Right forelimb (tissue), 1 donor: ENCODE measurements around the gene SDF4.
A peak's percentile ranks its signal among the peaks of the same experiment; 100 is the strongest.

Experiments
- DNase-seq: peaks from one replicate; pipeline ENCODE4 v3.0.0-alpha.2; 2018

Gene SDF4, protein sequence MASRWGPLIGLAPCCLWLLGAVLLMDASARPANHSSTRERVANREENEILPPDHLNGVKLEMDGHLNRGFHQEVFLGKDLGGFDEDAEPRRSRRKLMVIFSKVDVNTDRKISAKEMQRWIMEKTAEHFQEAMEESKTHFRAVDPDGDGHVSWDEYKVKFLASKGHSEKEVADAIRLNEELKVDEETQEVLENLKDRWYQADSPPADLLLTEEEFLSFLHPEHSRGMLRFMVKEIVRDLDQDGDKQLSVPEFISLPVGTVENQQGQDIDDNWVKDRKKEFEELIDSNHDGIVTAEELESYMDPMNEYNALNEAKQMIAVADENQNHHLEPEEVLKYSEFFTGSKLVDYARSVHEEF

DNA sequence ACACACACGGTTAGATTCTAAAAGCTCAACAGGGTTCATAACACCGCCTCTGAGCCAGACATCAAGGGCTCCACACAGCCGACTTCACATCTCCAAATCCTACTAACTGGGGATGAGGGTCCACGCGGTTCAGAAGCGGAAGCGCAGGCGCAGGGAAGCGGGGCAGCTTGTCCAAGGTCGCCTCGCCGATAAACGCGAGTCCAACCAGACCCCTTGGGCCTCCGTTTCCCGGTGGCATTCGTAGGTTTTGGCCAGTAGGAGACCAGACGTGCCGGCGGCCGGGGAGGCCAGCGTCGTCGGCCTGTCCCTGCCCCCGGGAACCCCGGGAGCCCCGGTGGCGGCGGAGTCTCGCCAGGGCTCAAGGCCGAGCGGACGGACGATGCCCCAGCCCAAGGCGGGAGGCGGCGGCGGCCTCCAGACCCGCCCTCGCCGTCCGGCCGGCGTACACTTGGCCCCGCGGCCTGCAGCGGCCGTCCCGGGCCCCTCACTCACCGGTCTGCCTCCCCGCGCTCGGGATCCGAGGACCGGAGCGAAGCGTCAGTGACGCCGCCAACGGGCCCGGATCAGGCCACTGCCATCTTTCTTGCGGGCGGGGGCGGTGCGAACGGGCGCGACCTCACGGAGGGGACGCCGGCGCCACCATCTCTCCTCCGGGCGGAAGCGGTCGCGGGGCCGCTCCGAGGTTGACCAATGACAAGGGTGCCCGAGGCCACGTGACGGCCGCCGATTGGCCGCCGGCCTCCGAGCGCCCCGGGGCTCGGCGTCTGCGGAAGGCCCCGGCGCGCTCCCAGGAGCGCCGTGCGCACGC is at the start of gene SDF4:
SDF4 (minus strand) TSS at position 602 of the 808 bp plus-strand sequence. CDS start 3,229 bp downstream, outside the sequence.
- DNase-seq = peak; percentile 97

DNA sequence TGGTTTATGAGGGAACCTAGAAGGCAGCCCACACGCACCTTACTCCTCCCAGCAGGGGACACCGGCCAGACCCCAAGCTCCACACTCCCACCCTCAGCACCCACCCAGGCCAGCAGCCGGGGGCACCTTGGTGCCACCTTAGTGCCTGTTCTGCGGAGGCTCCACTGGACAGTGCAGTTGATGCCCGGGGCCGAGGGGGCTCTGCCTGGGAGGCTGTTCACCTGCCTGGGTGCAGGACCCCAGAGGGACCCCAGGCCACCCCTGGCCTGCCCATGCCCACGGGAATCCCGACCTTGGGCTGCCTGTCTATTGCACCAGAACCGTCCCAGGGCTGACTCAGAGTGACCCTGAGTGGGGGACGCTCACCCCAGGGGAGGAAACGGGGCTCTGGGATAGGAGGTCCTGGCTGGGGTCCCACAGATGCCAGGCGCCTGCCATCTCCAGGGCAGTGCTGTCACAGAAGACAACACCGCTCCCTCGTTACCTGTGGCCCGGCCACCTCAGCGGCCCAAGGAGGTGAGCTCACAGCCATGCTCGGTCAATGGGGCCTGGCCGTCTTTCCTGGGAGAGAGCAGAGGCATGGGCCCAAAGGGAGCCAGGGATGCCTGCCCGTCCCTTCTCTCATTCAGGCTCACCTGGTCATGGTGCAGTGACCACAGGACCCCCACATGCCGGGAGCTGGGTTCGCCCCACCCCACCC is 49.1 kb upstream of the SDF4 start:
- no peak for DNase-seq

GRCh38 chr1:1279028-1279427 is 47.2 kb upstream of the SDF4 start:
- DNase-seq = no peak

- DNase-seq = no peak
These were observed 46.8 kb upstream of the SDF4 start for GRCh38 chr1:1278620-1279019.

GRCh38 chr1:1275836-1276235 is 44.0 kb upstream of the SDF4 start:
- no peak for DNase-seq

DNA sequence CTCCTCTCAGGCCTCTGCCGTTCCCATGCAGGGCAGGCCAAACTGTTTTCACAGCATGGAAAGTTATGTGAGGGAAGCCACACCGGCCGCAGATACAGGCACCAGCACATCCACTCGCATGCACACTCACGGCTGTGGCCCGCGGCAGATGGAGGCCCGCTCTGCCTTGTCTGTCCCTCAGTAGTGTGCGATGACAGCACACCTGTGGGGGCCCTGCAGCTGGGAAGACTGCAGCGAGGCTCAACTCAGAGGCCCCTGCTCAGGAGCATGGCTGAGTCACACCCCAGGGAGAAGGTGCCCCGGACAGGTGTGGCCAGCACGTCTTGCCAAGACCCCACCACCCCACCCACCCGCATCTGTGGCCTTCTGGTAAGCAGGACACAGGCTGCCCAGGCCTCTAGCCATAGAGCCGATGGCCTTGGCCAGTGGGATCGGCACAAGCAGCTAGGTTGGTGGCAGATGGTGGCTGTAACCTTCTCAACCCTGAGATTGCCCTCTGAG is 43.2 kb upstream of the SDF4 start:
- DNase-seq = no peak

GRCh38 chr1:1274299-1274930 is 42.6 kb upstream of the SDF4 start:
- no peak for DNase-seq

- DNase-seq = peak; percentile 97
These were observed 41.9 kb upstream of the SDF4 start, which contains the start of gene UBE2J2 for GRCh38 chr1:1273512-1274298. TSS of gene UBE2J2 (minus strand) at chr1:1273854. CDS start at chr1:1267992, 5,862 bp downstream.

- no peak for DNase-seq
These were observed 41.4 kb upstream of the SDF4 start for GRCh38 chr1:1273209-1273511.

DNA sequence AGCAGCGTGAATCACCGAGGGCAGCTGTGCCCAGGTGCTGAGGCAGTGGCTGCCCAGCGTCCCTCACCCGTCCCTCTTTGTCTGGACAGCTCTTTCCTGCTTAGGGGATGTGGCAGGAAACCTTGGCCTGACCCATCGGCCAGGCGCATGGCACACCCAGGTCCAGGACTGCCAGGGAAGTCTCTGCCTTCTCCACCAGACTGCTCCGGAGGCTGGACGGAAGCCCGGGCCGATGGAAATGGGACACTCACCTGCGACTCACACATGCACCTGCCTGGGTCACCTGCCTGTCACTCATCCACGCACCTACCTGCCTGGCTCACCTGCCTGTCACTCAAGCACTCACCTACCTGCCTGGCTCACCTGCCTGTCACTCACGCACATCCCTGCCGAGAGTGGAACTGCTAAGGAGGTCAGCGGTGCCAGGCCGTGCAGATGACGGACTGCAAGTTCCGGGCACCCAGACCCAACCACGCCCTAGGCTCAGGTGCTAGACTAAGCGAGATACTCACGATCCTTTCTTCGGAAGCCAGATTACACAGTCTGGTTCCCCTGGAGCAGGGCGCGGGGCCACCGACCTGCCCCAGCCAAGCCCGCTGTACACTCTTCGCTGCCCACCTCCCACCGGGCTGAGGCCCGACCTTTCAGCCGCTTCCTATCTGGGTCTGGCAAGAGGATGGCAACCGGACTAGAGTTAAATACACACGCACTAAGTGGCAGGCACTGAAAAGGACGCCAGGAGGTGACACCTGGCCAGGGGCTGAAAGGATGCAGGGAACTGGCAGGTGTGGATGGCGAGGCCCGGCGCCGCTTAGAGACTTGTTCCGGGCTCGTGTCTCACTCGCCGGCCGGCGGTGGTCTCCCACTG is 40.8 kb upstream of the SDF4 start:
- DNase-seq = no peak

DNA sequence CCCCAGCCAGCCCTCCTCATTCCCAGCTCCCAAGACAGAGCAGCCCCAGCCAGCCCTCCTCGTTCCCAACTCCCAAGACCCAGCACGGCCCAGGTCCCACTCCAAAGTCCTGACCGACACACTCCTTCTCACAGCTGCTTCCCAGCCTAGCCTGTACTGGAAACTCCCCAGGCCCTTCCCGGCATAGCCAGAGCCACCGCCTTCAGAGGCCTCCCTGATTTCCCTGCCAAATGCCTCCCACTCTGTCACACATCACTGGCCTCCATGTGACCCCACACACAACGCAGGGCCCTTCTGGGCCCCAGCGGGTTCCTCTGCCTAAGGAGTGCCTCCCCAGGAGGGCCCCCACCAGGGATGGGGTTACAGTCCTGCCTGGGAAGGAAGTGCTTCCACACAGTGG is 39.0 kb upstream of the SDF4 start:
- no peak for DNase-seq

DNA sequence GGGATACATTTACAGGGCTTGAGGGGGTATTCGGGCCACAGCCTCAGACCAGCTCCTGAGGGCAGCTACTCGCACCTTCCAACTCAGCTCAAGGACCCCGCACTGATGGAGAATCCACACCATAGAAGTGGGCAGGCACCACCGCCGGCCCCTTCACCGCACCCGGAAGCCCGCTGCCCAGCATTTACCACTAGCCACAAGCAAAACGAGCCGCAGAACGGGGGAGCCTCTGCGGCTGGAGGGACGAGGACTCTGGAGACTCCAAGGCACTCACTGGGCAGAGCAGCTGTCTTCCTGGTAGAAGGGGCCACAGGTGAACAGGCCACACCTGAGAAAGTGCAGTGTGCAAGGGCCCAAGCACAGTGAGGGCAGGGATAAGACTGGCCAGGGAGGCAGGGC is 36.5 kb upstream of the SDF4 start:
- DNase-seq = no peak

DNA sequence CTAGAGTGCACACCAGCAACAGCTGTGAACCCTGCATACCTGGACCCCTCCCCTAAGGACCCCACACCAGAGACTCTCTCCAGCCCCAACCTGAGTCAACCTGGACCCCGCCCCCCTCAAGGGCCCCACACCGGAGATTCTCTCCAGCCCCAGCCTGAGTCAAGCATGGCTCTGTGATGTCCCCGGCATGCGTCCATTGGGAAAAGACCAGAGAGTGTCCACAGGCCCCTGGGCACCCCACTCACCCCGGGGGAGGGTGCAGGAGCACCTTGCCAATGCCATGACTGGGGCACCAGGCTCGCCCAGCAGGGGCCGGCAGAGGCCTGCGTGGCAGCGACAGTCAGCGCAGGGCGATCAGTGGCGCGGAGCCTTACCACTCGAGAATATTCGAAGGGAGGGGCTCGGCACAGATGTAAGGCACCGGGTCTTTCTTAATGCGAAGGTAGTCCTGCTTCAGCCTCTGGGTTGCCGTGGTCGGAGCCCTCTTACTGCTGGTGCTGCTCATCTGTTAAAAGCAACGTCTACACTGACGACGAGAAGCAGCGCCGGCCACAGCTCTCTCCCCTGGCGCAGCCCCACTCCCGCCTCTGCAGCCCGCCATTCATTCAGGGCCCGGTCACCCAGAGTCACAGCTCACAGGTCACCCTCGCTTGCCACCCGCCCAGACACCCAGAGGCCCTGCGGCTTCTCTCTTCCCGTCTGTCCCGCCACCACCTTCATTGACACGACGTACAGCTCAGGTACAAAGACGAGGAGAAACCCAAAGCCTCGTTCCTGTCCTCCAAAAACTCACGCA is 35.9 kb upstream of the SDF4 start:
- DNase-seq = no peak

DNA sequence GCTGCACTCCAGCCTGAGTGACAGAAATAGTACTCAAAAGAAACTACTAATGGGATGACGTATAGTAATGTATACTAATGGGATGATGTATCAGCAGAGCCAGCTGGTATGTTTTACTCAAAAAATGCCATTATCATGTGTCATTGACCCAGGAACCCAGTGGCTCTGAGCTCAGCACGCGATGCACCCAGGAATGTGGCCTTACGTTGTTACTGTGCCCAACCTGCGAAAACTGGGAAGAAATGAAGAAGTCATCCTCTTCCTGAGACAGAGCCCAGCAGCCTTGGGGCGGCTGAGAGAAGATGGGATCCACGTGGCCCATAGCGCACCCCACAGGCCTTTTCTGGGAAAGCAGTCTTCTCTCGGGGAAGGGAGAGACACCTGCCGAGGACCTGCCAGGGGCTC is 33.1 kb upstream of the SDF4 start:
- no peak for DNase-seq

GRCh38 chr1:1264026-1264425 is 32.2 kb upstream of the SDF4 start:
- DNase-seq = no peak

GRCh38 chr1:1262758-1263157 is 31.0 kb upstream of the SDF4 start:
- no peak for DNase-seq

DNA sequence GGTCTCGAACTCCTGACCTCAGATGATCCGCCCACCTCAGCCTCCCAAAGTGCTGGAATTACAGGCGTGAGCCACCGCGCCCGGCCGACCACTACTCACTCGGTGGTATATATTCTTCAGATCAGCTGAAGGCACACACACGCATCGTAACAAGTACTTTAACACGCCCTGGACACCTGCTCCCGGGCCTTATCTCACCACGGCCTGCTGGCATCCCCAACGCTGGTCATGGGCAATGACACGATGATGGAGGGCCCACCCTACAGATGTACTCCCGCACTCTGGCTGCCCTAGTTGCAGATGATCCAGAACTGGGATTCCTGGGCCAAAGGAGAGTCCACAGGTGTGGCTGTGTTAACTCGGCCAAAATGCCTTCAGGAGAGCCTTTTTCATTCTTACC is 30.3 kb upstream of the SDF4 start:
- no peak for DNase-seq

DNA sequence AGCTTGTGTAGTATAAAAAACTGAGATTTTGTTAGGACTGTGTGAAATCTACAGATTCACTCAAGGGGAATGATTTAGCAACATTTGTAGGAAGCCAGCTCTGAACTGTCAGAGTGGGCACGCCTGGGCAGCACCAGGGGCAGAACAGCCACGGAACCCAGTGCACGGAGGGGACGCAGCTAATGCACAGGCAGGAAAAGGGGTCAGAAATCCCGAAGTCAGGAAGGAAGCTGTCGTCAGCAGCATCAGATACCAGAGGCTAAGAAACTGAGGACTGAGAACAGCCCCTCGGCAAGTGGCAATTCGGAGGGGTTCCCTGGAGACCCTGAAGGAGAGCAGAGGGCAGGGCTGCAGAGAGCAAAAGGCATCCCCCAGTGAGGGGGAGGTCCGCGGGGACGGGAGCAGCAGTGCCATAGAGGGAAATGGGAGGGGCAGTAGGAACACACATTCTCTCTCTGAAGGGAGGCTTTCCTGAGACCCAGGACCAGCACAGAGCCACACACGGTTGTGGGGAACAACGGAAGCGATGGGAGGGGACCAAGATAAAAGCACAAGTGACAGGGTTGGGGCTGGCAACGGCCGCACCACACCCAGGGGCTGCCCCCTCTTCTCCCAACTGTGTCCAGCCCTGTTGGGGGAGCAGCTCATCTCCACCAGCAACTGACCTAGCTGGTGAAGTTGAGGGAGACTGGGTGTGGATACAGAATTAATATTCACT is 29.2 kb upstream of the SDF4 start:
- no peak for DNase-seq

DNA sequence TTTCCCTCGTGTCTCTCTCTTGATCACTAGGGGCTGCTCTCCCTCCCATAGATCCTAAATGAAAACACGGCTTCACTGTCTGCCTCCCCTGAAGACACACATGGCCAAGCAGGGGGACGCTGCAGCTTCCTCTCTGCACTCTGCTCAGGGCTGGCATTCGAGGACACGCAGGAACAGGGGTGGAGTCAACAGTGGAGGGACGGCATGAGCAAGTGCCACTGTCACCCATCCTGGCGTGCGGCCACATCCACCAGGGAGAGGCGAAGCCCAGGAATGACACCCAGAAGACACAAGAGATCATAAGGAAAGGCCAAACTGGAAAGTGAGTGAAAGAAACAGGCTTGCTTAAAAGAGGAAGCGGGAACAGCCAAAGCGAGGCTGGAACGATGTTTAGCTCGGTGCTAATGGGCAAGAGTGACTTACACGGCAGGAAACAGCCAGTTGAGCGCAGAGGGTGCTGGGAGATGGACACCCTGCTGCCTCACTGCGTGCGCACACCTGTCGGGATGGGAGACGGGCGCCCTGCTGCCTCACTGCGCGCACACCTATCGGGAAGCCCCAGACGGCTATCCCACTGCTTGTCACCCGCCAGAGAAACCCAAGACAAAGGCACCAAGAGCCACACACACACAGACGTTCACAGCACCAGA is 28.3 kb upstream of the SDF4 start:
- no peak for DNase-seq
